ENCODE results near the gene KLF9.
"Not testable (repeated sequence)": the region's sequence is repeated elsewhere in the genome, so short reads cannot be mapped to it uniquely, and the experiment has no call there.

The KLF9 gene

DNA sequence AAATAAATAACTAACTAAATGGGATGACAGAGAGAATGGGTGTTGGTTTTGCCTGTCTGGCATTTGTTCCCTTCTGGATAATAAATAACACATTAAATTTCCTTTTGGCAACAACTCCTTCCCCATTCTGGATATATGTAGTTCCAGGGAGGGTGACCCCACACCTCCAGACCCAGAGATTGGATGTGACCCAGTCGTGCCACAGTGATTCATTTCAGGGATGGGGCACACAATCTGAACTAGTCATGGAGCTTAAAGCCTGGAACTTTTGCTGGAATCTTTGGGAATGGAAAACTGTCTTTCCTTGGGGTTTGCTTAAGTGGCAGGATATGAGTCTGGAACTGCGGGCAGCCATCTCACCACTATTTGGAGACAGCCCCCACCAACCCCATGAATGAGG, 11.3 kb downstream of the KLF9 start:
- DNase-seq, result no peak

DNA sequence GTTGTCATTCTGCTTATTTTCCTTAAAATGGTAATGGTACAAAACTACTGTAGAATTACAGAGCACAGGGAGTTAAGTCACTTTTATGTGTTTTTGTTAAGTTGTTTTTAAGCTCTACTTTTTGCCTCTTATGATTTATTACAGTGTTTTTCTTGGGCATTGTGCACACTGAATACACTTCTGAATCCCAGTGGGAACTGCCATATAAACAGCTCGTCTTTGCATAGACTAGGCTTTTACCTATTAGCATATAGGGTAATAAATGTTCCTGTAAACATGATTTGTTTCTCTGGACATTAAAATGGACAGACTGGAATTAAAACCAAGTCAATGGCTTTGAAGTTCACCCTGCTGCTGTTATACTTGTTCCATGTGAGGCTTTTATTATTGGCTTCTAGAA, 12.2 kb downstream of the KLF9 start:
- DNase-seq, result no peak

DNA sequence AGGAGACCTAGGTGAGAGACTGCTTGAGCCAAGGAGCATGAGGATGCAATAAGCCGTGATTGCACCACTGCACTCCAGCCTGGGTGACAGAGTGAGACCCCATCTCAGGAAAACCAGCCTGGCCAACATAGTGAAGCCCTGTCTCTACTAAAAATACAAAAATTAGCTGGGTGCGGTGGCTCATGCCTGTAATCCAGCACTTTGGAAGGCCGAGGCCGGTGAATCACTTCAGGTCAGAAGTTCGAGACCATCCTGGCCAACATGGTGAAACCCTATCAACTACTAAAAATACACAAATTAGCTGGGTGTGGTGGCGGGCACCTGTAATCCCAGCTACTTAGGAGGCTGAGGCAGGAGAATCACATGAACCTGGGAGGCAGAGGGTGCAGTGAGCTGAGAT, 13.2 kb downstream of the KLF9 start:
- not testable (repeated sequence) for DNase-seq

DNA sequence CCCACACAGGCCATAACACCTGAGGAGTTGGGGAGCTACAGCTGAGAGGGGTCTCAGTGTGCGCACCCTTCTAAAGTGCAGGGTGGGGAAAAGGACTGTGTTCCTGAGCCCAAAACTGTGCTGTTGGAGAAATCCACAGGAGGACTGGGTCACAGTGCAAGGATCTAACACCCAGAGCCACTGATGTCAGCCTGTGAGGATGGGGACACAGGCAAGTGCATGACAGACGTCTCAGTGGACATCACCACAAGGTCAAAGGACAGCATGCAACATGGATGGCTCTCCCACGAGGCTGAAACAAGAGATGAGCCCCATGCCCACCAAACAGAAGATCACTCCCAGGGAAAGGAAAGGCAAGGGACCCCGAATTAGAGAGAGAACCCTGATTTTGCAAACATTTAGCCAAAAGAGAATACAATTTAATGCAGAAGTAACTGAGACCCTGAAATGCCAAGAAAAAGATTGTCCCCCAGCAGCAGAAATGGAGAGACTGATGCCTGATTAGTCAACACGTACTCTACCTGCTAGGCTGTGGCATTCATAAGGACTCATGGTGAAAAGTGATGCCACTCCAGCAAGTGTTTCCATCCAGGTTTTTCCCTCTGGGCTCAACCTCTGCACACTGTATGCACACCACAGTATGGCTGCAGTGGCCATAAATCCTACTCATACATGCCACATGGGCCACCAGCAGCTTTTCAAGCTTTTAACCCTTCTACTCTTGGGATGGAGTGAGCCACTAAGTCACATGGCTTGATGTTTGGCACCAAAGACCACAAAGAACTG, 14.2 kb downstream of the KLF9 start:
- DNase-seq, result no peak

DNA sequence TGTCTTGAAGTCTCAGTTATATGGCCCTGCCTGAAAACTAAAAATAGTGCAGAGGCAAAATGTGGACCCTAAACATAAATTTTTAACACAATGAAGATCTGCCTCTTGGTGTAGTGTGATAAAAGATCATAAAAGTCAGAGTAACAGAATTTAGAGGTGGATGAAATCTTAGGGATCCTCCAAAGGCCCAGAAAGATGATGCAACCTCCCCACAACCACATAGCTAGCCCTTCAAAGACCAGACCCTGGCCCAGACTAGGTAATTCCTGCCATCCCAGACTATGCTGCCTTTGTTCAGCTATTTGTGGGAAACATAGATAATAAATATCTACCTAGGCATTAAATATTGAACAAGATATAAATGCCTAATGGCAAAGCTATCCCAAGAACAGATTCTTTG, 15.3 kb downstream of the KLF9 start:
- no peak for DNase-seq

DNA sequence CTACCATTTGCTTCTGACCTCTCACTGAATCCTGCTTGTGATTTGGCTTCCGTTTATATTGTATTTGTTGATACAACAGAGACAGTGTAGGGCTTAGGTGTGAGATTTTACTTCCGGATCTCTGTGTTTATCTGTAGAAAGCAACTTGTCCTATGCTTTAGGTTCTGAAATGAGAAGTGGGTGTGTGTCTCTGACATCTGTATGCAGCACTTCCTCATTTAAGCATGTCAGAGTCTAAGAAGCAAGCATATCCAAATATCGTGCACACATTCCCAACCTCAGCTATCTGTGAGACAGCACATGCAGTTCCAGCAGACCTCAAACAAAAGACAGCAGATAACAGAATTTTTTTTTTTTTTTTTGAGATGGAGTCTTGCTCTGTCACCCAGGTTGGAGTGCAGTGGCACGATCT, 16.3 kb downstream of the KLF9 start:
- DNase-seq, result no peak

DNA sequence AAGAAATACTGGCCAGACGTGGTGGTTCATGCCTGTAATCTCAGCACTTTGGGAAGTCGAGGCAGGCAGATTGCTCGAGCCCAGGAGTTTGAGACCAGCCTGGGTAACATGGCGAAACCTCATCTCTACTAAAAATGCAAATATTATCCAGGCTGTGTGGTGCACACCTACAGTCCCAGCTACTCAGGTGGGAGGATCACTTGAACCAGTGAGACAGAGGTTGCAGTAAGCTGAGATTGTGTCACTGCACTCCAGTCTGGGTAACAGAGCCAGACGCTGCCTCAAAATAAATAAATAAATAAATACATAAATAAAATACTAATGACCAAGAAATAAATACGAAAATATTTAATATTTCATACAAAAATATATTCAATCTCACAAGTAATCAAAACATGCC, 18.8 kb downstream of the KLF9 start:
- DNase-seq, result no peak

DNA sequence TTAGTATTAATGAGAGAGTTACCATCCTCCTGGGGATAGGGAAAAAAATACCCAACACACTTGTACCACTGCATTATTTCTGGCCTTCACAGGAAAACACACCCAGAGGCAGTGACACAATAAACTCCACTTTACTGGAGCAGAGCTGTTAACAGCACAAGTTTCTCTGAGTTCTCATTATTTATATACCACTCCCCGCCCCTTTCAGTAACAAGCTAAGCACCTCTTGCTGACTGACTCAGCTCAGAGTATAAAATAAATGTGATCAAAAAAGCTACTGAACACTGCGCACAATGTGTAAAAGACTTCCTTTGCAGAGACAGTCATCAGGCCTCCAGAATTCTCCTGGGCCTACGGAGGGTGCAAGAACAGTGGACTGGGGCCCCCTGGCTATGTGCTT, 21.6 kb downstream of the KLF9 start:
- DNase-seq, result no peak

DNA sequence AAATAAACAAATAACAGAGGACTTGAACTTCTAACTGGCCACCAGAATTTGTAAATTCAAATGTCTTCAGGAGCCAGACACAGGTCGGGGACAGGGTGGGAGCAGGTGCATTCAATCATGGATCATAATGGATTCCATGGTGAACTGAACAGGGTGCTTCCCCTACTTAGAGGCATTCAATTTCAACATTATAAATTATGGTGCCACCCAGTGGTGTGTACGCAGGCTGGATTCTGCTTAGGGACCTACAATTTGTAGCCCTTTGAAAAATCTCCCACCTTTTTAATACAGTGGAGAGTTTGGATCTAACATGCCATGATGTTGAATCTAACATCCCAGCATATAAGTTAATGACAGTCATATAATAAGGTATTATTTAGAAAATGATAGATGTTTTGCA, 22.3 kb downstream of the KLF9 start:
- peak; percentile 36 for DNase-seq

DNA sequence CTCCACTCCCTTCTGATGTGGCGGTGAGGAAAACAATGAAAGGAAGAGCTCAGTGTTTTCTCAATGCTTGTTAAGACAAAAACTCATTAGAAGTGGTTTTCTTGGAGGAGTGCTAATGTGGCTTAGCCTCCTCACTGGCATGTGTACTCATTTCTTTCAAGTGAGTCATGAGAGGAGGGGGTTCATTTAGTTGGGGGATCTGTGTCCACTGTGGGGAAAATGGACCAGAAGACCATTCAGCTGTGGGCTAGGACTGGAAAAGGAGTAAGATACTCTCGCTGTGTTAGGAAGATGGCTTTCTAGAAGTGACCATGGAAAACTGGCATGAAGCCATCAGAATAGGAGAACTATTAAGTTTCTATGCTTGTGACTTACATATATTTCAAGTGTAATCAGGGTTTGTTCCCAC, 23.5 kb downstream of the KLF9 start:
- DNase-seq, result no peak

DNA sequence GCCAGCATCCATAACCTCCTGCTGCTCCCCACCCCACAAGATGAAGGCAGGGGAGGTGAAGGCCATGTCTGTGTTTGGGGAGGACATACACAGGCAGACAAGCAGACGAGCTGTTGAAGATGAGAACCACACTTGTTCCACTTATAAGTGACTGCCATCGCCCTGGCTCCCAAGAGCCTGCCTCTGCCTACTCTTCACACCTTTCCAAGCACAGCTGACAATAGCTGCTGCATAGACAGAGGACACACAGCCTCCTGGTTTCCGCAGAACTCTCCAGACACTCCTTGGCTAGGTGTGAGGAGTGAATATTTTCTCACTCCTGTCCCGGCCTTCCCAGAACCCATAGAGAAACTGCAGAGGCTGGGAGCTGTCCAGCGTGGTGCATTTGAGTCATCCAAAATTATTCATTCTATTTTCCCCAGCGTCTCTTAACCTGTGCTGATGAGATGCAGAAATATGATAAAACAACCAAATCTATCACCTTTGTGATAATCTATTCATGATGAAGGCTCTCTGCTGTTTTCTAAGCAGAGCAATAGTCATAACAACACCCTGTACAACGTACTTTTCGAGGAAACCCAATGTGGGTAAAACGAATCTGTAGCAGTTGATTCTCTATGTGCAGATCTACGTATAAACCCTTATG, 24.7 kb downstream of the KLF9 start:
- DNase-seq, result no peak

DNA sequence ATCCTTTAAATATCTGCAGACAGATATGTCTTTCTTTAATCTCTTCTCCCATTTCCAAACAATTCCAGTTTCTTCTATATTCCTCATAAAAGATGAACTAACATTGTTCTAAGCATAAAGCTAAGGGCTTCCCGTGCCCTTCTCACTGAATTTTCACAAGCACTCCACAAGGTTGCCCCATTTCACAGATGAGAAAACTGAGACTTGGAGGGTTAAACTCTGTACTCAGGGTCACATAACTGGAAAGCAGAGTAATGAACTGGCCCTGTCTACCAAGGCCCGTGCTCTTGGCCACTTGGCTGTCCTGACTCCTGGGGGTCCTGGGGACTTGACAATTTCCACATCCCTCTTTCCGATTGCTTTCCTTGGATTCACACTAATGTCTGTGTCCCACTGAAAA, 25.3 kb downstream of the KLF9 start:
- DNase-seq, result no peak

DNA sequence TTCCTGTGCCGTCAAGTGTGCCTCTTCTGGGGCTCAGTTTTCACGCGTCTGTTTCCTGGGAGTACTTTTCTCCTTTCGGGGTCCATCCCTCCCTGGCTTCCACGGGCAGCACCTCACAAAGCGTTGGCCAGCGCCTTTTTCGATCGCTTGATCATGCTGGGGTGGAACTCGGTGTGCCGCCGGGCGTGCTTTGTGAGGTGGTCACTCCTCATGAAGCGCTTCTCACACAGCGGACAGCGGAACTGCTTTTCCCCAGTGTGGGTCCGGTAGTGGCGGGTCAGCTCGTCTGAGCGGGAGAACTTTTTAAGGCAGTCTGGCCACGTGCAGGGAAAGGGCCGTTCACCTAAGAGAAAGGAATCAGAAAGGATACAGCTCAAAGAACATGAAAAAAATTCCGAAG, 26.8 kb downstream of the KLF9 start:
- DNase-seq, result no peak

DNA sequence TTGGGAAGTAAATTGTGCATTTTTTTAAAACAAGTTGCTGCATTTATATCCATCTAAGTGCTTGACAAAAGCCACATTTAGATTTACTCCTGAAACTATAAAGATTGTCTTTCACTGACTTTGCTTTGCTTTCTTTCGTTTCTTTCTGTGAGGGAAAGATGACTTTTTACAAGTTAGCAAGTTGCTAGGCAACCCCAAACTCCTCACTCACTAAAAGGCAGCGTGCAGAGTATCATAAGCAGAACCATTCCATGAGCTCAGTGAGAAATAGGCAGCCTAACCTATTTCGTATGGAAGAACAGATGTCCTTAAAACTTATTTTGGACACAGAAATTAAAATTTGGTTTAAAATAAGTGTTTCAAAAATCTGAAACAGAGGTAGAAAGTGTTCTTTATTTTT, 29.0 kb downstream of the KLF9 start:
- no peak for DNase-seq

DNA sequence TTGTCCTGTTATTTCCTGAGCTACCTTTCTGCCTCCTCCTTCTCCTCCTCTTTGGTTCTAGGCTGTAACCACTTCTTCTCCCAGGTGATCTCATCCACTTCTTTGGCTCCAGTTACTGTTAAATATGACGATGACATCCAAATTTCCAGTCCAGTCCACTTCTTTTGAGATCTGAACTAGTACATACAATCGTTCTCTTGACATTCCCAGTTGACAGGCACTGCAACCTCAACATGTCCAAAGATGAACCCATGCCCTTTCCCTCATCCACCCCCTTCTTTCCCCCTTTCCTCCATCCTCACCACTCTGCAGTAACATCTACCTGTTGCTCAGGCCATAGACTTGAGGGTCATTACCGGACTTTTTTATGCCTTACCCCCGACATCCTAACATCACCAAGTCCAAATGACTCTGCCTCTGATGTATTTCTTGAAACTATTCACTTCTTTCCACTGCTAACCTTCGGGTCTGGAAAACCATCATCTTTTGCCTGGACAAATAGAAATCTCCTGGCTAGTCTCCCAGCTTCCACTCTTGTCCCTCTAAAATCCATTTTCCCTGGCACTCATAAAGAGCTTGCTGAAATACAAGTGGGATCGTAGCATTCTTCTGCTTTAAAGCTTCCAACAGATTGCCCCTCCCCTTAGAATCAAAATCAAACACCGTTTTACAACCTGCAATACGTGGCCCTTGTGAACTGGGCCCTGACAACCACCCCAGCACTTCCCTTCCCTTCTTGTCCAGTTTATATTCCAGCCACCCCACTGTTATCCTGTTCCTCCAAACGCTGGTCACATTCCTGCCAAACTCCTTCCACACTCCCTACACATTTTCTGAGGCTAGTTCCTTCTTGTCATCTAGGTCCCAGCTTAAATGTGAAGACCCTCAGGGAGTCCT, 31.5 kb downstream of the KLF9 start:
- DNase-seq, result peak; percentile 92

DNA sequence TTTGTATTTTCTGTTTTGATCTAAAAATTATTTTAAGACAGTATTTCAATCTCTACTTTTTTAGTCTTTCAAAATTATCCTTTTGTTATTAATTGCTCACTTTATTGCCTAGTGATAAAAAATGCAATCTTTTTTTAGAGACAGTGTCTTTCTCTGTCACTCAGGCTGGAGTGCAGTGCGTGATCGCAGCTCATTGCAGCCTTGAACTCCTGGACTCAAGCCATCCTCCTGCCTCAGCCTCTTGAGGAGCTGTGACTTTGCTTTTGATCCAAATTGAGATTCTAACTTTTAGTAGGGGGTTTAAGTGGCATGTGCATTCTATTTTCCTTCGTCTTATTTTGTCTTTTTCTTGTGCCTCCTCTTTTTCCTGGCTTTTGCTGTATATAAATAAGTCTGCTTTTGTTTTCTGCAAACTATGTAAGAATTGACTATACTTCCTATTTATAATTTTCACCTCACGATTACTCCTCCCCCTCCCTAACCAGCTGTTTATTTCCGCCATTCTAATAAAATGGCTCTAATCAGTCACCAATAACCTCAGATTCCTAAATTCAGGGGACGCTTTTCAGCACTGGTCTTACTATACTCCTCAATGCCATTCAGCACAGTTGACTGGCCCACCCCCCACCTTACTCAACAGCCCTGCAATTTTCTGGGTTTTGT, 32.3 kb downstream of the KLF9 start:
- DNase-seq, result no peak

DNA sequence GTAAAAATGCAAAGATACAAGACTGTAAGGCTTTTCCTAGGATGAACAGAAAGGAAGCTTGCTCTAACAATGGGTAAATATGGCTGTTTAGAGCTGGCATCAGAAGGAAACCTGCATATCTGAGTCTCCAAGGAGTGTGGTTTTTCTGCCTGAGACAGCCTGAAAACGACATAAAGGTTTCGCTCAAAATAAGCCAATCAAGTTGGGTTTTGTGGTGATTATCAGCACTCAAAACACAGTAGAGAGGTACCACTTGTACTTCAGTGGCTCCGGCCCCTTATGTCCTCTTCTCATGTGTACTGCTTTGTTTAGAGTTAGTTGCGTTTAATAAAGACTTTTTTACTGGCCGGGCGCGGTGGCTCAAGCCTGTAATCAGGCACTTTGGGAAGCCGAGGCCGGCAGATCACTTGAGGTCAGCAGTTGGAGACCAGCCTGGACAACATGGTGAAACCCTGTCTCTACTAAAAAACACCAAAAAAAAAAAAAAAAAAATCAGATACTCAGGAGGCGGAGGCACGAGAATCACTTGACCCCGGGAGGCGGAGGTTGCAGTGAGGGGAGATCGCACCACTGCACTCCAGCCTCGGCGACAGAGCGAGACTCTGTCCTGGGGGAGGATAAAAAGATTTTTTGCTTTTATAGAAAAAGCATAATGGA, 39.4 kb downstream of the KLF9 start:
- DNase-seq, result no peak

DNA sequence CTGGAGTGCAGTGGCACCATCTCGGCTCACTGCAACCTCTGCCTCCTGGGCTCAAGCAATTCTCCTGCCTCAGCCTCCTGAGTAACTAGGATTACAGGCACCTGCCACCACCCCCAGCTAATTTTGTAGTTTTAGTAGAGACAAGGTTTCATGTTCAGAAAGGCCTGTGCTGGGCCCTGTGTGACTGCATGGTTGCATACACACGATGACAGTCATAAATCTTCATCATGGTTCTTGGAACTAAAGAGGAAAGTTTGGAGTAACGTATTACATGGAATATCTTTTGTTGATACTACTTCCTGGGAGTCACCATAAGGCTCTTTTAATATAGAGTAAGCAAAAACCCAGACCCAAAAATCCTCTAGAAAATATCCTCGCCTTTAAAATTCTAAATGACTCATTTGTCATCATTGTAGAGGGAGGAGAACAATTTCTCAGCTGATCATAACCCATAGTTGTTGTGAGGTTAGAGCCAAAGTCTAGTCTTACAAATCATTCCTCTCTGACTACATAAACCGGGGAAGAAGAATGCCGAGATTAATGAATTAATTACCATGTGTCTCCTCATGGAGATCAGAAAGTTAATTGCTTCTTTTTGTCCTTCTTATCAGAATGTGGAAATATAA, 47.0 kb downstream of the KLF9 start:
- DNase-seq, result no peak

DNA sequence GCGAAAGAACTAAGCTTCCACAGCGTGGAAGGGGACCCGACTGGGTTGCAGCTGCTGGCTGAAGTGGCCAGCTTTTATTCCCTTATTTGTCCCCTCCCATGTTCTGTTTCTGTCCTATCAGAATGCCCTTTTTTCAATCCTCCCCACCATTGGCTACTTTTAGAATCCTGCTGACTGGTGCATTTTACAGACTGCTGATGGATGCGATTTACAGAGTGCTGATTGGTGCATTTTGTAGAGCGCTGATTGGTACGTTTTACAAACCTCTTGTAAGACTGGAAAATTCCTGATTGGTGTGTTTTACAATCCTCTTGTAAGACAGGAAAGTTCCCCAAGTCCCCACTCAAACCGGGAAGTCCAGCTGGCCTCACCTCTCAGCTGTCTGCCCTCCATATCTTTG, 50.7 kb downstream of the KLF9 start:
- DNase-seq, result no peak

DNA sequence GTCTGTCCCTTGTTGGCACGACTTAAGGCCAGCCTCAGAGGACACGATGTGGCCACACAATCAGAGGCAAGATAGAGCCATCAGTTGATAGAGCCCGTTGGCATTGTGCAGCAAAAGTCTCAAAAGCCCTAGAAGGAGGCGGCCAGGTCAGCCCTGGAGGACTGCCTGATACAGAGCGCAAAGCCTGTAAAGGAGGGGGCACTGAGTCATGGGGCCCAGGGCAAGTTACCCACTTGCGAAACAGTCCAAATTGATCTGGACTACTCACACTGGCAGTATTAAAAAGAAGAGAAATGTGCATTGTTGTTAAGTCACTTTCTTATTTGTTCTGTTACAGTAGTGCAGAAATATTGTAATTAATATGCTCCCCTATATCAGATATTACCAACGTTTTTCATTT, 51.5 kb downstream of the KLF9 start:
- no peak for DNase-seq

DNA sequence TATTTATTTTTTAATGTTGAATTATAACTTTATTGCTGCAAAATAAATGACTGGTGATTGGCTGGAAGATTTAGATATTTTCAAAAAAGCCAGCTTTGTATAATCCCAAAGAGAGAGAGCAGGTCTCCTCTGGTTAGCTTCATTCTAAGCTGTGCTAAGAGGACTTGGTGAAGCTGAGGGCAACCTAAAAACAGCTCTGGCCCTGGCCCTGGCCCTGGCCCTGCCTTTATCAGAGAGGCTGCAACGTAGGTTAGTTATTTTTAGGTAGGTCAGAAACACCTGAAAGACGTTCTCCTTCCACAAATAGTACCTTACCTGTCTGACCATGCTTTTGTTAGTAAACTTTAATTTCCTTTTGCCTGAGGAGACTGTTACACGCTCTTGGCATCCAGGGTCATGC, 58.7 kb downstream of the KLF9 start:
- no peak for DNase-seq

DNA sequence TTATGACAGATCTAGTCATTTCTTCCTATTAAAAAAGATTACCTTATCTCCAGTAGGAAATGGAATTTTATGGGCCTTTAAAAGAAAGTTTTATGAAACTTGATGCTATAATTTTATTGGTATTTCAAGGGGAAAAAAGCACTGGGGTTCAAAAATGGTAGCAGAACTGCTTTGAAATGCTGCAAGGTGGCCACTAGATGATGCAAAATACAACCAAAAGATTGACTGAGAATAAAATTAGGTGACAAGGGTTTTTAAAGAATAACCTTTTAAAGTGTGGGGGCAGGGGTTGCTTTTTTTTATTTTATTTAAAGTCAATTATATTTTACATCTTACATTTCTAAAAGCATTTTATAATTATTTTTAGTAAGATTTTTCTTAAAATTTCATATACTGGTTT, 61.7 kb downstream of the KLF9 start:
- DNase-seq, result peak; percentile 49

All from NCI-H1092 treated with DMSO at 0.1 percent for 48 hours (cell line).